ENCODE results near the gene POLL. TPM values are rescaled to one million over a fixed set of nuclear protein-coding genes. Genes with fewer than 3 reads are reported as not detected.
A peak's percentile ranks its signal among the peaks of the same experiment; 100 is the strongest.

POLL gene
- total and polyA plus RNA-seq, 2 experiments from 2014 or later = 17.3 to 24.3 TPM

DNA sequence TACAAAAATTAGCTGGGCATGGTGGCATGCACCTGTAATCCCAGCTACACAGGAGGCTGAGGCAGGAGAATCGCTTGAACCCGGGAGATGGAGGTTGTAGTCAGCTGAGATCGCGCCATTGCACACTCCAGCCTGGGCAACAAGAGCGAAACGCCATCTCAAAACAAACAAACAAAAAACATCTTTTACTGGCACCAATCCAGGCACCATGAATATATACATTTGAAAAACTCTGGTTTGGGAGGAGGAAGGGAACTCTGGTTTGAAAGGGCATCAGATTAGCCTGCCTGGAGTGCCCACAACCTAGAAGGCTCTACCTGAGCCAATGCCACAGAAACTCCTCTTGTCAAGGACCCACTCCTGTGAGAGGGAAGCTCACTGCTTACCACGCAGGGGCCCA, 15.9 kb downstream of the POLL start (continued):
- TF ChIP-seq, protein P1, sequence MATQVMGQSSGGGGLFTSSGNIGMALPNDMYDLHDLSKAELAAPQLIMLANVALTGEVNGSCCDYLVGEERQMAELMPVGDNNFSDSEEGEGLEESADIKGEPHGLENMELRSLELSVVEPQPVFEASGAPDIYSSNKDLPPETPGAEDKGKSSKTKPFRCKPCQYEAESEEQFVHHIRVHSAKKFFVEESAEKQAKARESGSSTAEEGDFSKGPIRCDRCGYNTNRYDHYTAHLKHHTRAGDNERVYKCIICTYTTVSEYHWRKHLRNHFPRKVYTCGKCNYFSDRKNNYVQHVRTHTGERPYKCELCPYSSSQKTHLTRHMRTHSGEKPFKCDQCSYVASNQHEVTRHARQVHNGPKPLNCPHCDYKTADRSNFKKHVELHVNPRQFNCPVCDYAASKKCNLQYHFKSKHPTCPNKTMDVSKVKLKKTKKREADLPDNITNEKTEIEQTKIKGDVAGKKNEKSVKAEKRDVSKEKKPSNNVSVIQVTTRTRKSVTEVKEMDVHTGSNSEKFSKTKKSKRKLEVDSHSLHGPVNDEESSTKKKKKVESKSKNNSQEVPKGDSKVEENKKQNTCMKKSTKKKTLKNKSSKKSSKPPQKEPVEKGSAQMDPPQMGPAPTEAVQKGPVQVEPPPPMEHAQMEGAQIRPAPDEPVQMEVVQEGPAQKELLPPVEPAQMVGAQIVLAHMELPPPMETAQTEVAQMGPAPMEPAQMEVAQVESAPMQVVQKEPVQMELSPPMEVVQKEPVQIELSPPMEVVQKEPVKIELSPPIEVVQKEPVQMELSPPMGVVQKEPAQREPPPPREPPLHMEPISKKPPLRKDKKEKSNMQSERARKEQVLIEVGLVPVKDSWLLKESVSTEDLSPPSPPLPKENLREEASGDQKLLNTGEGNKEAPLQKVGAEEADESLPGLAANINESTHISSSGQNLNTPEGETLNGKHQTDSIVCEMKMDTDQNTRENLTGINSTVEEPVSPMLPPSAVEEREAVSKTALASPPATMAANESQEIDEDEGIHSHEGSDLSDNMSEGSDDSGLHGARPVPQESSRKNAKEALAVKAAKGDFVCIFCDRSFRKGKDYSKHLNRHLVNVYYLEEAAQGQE (IDR thresholded peaks at IDR 0.05; ENCODE audit: unreplicated experiment) = no peak
- TF ChIP-seq CTCF (conservative IDR thresholded peaks at IDR 0.05; ENCODE audit: low read depth in 2 of 2) = no peak
- TF ChIP-seq ETS1 (IDR thresholded peaks at IDR 0.05) = no peak

- Mint-ChIP-seq H3K4me1 (peaks cover 21% of the 10 kb centered on the region), H3K27me3 (ENCODE audit: insufficient read depth, low read depth, poor library complexity) (peaks cover 38% of the 10 kb centered on the region)
- H2AFZ ChIP-seq = no peak overlapping the region
Observed at GRCh38 chr10:101571271-101571925, 16.7 kb downstream of the POLL start.

More at GRCh38 chr10:101571271-101571925, 16.7 kb downstream of the POLL start:
- H3K36me3 ChIP-seq (ENCODE audit: insufficient read depth) = no peaks in the 10 kb centered on the region; the same call in 1 of the 2 replicates
- no peak overlapping the region for H3K27ac Mint-ChIP-seq
- DNase-seq (ENCODE audit: low spot score) (no peak), ATAC-seq (no peak)
- H3K4me3 ChIP-seq = peak overlapping the region; percentile 89; the same call in 1 of the 2 replicates
- no peaks in the 10 kb centered on the region; the same call in 2 of the 3 replicates for H3K9me3 Mint-ChIP-seq
- no peaks in the 10 kb centered on the region for H3K9me2 ChIP-seq (ENCODE audit: insufficient read depth)
- peaks cover 18% of the 10 kb centered on the region; the same call in 1 of the 2 replicates for H3K4me1 ChIP-seq (ENCODE audit: insufficient read depth)
- no peak overlapping the region for H3K4me2 ChIP-seq
- H3K79me2 ChIP-seq (replicated peaks; ENCODE audit: insufficient read depth) = no peaks in the 10 kb centered on the region
- no peak overlapping the region for H3K27ac ChIP-seq (ENCODE audit: low read depth)
- no peaks in the 10 kb centered on the region for H4K20me1 ChIP-seq (replicated peaks; ENCODE audit: insufficient read depth)
- peaks cover 67% of the 10 kb centered on the region for H3K27me3 ChIP-seq (ENCODE audit: insufficient read depth)
- H3K4me3 Mint-ChIP-seq = peak overlapping the region; percentile 74
- H3F3A ChIP-seq (replicated peaks; ENCODE audit: low read depth) = peaks cover 6% of the 10 kb centered on the region; the same call in 1 of the 2 replicates
- H3K36me3 Mint-ChIP-seq (ENCODE audit: low read depth) = peaks cover under 1% of the 10 kb centered on the region; the same call in 1 of the 3 replicates
- no peak for TF ChIP-seq EZH2phosphoT487 (IDR thresholded peaks at IDR 0.05; ENCODE audit: unreplicated experiment)
- TF ChIP-seq CREB1 (CRISPR knock-in tag; IDR thresholded peaks at IDR 0.05; ENCODE audit: low read depth) = no peak
- TF ChIP-seq CTCF (conservative IDR thresholded peaks at IDR 0.05; ENCODE audit: low read depth in 2 of 2) = no peak

Measured in GM23338 (cell line).